GM23338 (cell line): Measurements from ENCODE around the gene WWOX.

Source experiments
- CREB1 ChIP-seq: fragments of 250-450 bp; sonication (Bioruptor Pico); IDR thresholded peaks from 2 replicates; pipeline ENCODE4 v1.5.0; 2020; ENCODE audit warnings: low read depth, mild to moderate bottlenecking, moderate library complexity
- EZH2 ChIP-seq: fragments of 200-600 bp; sonication (generic); IDR thresholded peaks from one replicate; pipeline ENCODE4 v1.8.0; 2017; ENCODE audit warnings: antibody characterized with exemption, mild to moderate bottlenecking, low read depth; ENCODE audit not compliant: unreplicated experiment
- EZH2phosphoT487 ChIP-seq: fragments of 200-600 bp; sonication (generic); IDR thresholded peaks from one replicate; pipeline ENCODE4 v1.8.1; 2018; ENCODE audit warnings: antibody characterized with exemption; ENCODE audit not compliant: unreplicated experiment
- POLR2AphosphoS5 ChIP-seq: IDR thresholded peaks from 2 replicates; pipeline ENCODE4 v1.6.1; 2016; ENCODE audit warnings: antibody characterized with exemption, low read depth
- TF ChIP-seq, protein P1 (sequence below), 2 experiments: fragments of 200-600 bp in 1 of 2; sonication (generic) in 1 of 2; conservative IDR thresholded peaks; 2 replicates each; pipeline versions ENCODE4 v1.5.1 to v1.6.1; 2016 to 2017; ENCODE audit warnings: antibody characterized with exemption in 2 of 2, low read depth in 2 of 2, mild to moderate bottlenecking in 2 of 2, moderate library complexity in 1 of 2
- TF ChIP-seq, protein P2 (sequence below): IDR thresholded peaks from one replicate; pipeline ENCODE4 v1.6.1; 2018; ENCODE audit warnings: antibody characterized with exemption; ENCODE audit not compliant: unreplicated experiment

DNA sequence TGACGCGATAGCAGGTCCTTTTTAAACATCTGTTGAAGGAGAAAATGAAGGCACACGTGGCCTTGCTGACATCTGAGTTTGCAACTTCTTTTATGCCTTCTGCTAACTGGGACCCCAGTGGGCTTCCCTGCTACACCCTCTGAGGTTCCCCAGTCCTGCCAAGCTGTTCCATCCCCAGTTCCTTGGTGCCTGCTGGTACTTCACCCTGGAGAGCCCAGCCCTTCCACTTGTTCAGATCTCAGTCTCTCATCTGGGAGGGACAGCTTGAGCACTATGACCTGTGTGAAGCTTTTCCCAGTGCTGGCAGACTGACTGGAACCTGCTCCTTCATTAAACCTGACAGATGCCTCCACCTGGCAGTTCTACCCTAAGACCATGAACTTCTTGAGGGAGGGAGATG lies 95.5 kb downstream of the WWOX start:
- TF ChIP-seq CREB1 (CRISPR knock-in tag), result no peak
- TF ChIP-seq EZH2, result no peak
- TF ChIP-seq, protein P1, sequence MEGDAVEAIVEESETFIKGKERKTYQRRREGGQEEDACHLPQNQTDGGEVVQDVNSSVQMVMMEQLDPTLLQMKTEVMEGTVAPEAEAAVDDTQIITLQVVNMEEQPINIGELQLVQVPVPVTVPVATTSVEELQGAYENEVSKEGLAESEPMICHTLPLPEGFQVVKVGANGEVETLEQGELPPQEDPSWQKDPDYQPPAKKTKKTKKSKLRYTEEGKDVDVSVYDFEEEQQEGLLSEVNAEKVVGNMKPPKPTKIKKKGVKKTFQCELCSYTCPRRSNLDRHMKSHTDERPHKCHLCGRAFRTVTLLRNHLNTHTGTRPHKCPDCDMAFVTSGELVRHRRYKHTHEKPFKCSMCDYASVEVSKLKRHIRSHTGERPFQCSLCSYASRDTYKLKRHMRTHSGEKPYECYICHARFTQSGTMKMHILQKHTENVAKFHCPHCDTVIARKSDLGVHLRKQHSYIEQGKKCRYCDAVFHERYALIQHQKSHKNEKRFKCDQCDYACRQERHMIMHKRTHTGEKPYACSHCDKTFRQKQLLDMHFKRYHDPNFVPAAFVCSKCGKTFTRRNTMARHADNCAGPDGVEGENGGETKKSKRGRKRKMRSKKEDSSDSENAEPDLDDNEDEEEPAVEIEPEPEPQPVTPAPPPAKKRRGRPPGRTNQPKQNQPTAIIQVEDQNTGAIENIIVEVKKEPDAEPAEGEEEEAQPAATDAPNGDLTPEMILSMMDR (conservative IDR thresholded peaks at IDR 0.05; ENCODE audit: low read depth in 2 of 2), result no peak
- no peak for TF ChIP-seq EZH2phosphoT487
- TF ChIP-seq, protein P2, sequence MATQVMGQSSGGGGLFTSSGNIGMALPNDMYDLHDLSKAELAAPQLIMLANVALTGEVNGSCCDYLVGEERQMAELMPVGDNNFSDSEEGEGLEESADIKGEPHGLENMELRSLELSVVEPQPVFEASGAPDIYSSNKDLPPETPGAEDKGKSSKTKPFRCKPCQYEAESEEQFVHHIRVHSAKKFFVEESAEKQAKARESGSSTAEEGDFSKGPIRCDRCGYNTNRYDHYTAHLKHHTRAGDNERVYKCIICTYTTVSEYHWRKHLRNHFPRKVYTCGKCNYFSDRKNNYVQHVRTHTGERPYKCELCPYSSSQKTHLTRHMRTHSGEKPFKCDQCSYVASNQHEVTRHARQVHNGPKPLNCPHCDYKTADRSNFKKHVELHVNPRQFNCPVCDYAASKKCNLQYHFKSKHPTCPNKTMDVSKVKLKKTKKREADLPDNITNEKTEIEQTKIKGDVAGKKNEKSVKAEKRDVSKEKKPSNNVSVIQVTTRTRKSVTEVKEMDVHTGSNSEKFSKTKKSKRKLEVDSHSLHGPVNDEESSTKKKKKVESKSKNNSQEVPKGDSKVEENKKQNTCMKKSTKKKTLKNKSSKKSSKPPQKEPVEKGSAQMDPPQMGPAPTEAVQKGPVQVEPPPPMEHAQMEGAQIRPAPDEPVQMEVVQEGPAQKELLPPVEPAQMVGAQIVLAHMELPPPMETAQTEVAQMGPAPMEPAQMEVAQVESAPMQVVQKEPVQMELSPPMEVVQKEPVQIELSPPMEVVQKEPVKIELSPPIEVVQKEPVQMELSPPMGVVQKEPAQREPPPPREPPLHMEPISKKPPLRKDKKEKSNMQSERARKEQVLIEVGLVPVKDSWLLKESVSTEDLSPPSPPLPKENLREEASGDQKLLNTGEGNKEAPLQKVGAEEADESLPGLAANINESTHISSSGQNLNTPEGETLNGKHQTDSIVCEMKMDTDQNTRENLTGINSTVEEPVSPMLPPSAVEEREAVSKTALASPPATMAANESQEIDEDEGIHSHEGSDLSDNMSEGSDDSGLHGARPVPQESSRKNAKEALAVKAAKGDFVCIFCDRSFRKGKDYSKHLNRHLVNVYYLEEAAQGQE, result no peak
- TF ChIP-seq POLR2AphosphoS5, result no peak
